Stimulated activated CD8-positive, alpha-beta memory T cell treated with anti-CD3 and anti-CD28 coated beads, Interleukin-2, amount 100 ng/mL, for 1 hour (primary cell): ENCODE results near the gene POLE.
A peak's percentile ranks its signal among the peaks of the same experiment; 100 is the strongest.

Source experiments
- DNase-seq, 2 donors: peaks; one replicate each; pipeline ENCODE4 v3.0.0-alpha.2; 2020; ENCODE audit warnings: low read depth in 2 of 2

The POLE gene, protein sequence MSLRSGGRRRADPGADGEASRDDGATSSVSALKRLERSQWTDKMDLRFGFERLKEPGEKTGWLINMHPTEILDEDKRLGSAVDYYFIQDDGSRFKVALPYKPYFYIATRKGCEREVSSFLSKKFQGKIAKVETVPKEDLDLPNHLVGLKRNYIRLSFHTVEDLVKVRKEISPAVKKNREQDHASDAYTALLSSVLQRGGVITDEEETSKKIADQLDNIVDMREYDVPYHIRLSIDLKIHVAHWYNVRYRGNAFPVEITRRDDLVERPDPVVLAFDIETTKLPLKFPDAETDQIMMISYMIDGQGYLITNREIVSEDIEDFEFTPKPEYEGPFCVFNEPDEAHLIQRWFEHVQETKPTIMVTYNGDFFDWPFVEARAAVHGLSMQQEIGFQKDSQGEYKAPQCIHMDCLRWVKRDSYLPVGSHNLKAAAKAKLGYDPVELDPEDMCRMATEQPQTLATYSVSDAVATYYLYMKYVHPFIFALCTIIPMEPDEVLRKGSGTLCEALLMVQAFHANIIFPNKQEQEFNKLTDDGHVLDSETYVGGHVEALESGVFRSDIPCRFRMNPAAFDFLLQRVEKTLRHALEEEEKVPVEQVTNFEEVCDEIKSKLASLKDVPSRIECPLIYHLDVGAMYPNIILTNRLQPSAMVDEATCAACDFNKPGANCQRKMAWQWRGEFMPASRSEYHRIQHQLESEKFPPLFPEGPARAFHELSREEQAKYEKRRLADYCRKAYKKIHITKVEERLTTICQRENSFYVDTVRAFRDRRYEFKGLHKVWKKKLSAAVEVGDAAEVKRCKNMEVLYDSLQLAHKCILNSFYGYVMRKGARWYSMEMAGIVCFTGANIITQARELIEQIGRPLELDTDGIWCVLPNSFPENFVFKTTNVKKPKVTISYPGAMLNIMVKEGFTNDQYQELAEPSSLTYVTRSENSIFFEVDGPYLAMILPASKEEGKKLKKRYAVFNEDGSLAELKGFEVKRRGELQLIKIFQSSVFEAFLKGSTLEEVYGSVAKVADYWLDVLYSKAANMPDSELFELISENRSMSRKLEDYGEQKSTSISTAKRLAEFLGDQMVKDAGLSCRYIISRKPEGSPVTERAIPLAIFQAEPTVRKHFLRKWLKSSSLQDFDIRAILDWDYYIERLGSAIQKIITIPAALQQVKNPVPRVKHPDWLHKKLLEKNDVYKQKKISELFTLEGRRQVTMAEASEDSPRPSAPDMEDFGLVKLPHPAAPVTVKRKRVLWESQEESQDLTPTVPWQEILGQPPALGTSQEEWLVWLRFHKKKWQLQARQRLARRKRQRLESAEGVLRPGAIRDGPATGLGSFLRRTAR (N-terminal part only)

DNA sequence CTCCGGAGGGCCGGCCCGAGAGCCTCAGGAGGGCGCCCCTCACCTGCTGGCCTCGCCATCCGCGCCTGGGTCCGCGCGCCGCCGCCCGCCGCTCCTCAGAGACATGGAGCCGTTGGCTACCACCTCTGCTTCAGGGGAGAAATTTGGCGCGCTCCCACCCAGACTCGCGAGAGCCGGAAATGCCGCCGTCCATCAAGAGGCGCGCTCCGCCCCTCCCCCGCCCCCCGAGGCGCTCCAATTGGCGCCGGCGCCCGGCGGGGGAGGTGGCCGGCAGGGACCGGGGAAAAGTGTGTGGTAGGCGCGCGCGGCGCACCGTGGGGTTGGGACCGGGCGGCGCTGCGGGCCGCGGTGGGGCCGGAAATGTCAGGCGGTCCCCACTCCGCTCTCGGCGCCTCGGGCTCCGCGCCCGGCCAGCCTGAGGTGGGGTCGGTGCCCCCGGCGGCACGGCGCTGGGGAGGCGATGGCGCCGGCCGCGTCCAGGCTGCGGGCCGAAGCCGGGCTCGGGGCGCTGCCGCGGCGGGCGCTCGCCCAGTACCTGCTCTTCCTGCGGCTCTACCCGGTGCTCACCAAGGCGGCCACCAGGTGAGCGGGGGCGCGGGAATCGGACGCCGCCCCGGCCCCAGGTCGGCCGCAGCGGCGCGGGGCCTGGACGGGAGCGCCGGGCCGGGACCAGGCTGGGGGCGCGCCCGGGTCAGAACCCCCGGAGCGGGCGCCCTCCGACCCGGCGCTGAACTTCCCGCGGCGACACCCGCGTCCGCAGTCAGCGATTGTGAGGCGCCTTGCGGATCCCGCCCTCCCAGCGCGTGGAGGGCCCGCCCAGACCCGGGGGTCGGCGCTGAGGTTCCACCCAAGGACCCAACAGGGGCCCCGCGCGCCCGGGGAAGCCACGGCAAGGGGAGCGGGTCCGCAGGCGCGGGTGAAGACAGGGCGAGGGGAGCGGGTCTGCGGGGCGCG lies at the start of gene POLE, which contains the start of gene PXMP2:
Gene POLE, minus strand, starts transcription at position 132 of the 954 bp plus-strand sequence. Its CDS starts 27 bp downstream, at position 105.
Gene PXMP2, plus strand, starts transcription at position 377 of the 954 bp plus-strand sequence. Its CDS starts 84 bp downstream, at position 461.
- DNase-seq = peak; percentile 89 to 90

DNA sequence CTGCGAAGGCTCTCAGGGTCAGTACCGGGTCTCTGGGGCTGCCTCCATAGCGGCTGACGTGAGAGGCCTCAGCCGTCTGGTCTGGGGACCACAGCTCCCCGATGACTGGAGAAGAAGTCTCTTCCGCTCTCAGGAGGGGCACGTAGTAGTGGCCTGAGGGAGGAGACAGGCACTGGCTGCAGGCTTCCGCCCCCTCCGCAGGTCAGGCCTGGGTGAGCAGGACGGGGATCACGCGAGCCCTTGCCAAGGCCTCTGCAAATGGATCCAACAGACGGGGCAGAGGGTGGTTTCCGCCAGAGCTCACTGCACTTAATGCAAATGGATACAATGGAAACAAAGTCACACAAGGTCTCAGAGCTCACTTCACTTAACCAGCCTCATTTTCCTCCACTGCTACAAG lies 49.8 kb upstream of the POLE start:
- DNase-seq = no peak

DNA sequence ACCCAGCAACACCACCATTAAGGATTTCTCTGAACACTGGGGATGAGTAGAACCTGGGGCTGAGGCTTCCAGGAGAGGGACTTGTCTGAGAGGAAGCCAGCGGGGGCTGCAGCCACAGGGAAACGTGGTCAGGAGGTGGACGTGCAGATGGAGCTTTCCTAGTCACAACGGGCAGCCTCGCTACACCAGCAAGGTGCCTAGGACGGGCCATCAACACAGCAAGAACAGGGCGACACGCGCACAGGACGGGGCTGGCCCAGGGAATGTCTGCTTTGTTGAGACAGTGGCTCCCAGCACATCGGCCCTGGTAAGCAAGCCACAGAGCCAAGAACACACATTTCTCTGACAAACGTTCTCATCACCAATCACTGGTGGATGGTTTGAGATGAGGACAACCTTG lies 49.2 kb upstream of the POLE start:
- DNase-seq = no peak

DNA sequence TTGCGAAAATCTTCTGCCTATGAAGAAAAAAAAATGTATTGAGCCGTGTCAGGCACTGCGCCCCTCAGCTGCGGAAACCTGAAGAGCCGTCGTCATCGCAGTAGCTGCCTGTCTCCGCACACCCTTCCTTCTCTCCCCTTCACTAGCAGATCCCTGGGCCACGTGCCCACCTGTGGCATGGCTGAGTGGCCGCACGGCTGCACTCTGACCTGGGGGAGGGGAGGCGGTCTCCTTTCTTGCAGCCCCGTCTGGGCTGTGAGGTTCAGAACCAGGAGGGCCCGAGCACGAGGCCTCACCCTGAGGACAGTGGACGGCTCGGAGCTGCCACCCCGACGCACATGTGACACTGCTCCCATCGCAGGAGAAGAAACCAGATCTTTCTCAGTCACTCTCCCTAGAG lies 48.4 kb upstream of the POLE start:
- DNase-seq = no peak

DNA sequence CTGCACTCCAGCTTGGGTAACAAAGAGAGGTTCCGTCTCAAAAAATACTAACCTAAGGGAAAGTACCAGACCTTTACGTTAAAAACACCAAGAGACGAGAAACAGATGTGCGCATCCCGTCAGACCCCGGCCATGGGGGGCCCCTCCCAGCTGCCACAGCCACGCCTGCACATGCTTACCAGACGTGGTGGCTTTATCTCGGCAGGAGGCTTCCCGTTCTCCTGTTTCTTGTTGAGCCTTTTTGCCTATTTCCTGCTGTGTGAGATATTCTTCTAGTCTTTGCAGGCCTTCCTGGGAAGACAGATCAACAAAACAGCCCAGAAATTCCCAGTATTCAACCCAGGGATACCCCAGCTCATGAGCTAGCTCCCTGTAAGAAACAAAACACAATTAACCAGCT lies 47.1 kb upstream of the POLE start:
- no peak for DNase-seq

DNA sequence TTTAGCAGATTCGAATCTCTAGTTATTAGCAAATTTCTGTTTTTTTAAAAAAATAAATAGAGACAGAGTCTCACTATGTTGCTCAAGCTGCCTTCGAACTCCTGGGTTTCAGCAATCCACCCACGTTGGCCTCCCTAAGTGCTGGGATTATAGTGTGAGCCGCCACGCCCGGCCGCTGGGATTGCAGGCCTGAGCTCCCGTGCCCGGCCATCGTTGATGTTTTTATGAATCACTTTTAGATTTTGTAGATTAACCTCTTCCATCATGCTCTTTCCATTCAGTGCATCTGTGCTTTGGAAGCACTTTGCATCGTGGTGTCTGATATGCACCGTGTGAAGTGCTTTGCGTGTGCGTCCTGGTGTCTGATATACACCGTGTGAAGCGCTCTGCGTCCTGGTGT lies 44.4 kb upstream of the POLE start:
- no peak for DNase-seq

DNA sequence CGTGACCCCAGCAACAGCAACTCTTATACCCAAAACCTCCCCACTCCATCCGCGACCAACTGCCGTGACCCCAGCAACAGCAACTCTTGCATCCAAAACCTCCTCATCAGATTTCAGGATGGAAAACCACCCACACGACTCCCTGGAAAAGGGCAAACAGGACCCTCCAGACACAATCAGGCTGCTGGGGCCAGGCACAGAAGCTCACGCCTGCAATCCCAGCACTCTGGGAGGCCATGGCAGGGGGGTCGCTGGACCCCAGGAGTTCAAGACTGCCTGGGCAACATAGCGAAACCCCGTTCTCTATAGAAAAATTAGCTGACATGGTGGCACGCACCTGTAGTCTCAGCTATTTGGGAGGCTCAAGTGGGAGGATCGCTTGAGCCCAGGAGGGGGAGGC lies 43.2 kb upstream of the POLE start:
- DNase-seq = no peak

DNA sequence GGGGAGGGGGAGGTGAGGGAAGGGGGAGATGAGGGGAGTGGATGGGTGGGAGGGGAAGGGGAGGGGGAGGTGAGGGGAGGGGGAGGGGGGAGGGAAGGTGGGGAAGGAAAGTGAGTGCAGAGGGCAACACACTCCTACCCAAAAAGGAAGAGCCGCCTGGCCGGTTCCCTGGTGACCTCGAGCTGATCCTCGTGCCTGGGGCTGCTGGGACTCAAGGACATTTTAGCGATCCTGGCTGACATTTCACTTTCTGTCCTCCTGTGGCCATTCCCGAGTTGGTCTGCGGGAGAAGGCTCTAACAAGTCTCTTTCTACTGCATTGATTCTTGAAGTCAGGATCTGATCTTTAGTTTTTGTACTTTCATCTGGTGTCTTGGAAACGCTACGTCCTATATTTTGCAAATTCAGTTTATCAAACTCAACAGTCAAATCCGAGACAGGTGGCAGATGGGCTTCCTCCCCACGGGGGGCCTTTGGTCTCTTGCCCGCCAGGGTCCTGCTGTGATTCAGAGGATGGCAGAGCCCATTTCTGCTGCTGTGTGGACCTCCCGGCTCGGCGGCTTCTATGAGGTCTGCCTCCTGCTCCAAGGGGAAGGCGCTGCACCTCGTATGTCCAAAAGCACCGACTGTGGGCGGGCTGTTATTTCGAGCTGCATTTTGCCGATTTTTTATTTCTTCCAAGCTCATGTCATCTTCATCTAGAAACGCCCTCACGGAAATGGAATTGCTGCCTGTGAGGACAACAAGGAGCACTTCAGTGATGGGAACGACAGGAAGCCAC lies 42.6 kb upstream of the POLE start:
- DNase-seq = no peak

DNA sequence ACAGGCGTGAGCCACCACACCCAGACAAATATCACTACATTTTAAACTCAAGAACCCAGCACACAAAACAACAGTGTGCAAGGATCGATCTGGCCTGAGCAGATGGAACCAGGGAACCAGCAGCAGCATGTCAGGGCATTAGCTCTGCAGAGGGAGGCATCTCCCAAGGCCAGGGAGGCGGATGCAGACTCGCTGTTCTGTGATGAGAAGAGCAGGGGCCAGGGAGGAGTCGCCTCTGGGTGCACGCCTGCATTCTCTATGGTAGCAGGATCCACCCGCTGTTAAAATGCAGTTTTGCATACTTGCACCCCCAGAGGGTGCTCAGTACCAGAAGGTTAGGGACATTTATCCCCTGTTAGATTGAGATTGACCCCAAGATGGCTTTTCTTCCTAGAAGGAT lies 41.4 kb upstream of the POLE start:
- no peak for DNase-seq

DNA sequence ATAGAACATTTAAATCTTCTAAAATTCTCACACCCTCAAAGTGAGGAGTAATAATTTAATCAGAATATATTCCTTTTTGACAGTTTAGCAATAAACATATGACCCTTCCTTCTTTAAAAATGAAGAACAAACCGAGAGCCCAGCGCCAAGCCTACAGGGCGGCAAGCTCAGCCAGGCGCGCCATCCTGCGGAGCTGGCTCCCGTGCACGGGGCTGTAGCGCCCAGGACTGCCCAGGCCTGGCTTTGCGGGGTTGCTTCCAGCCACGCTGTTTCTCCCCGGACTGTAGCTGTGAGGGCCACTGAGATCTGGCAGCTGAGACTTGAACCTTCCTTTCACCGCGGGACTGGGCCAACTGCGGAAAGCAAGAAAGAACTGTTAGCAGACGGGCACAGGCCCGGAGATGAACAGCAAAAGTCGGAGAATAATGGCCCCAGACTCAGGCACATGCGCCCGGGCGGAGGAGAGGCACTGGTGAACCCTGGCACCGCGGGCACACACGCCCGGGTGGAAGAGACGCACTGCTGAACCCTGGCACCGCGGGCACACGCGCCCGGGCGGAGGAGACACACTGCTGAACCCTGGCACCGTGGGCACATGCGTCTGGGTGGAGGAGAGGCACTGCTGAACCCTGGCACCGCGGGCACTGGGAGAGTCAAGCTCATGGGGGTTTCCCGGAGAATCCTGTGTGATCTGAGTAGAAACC lies 40.1 kb upstream of the POLE start:
- DNase-seq = no peak

DNA sequence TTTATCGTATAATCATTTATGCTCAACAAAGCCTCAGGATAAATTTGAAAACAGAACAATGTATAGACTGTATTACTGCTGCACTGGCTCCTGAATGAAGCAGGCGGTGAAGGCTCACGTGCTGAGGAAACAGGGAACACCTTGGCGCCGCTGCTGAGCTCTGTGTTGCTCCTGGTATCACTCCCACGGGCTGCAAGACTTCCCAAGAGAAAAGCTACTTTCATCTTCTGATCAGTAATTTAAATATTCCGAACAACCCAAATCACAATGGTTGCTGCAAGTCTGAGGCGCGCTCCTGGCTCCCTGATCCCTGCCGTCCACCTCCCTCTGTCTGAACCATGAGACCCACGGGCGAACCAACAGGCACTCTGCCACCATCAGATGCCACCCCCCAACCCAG lies 39.2 kb upstream of the POLE start:
- DNase-seq = no peak

DNA sequence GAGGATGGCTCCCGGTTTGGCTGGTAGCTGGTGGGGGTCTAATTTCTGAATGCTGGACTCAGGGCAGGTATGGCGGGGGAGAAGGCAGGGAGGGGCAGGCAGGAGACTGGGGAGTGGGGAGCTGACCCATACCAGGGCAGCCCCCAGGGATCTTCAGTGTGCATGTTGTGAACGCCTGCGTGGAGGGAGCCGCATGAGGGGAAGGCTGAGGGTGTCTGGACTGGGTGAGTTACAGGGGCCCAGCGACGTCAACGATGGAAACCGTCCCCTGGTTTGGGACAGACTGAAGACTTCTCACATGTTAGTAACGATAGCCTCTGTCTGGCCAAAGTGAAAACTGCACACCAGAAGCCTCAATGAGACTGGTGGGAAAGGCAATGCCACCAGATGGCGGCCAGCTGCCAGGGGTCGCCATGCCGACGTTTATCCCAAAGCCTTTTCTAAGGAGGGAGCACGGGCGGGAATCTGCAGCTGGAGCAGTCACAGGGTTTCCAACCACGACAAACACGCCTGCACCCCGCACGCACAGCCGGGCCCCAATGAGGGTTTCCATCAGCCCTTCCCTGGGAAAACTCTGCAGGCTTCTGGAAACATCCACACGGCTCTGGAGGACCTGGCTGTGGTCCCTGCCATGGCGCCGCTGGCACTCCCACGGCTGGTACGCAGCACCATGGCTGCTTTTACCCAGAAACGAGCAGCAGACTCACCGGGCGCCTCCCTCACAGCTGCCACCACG lies 37.5 kb upstream of the POLE start:
- no peak for DNase-seq

DNA sequence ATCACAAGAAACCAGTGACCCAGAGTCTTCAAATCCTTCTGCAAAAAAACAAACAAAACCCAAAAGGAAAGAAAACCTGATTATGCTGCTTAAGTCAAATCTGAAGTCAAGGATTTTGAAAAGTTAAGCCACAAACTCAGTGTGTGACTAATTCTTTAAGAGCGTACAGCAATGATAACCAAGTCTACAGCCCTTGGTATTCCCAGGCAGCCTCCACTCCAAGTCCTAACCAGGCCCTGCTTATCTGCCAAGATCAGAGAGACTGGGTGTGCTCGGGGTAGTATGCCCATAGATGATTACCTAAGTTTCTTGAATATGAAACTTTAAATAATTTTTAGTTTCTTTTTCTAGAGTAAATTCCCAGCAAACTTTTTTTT lies 36.6 kb upstream of the POLE start:
- no peak for DNase-seq

DNA sequence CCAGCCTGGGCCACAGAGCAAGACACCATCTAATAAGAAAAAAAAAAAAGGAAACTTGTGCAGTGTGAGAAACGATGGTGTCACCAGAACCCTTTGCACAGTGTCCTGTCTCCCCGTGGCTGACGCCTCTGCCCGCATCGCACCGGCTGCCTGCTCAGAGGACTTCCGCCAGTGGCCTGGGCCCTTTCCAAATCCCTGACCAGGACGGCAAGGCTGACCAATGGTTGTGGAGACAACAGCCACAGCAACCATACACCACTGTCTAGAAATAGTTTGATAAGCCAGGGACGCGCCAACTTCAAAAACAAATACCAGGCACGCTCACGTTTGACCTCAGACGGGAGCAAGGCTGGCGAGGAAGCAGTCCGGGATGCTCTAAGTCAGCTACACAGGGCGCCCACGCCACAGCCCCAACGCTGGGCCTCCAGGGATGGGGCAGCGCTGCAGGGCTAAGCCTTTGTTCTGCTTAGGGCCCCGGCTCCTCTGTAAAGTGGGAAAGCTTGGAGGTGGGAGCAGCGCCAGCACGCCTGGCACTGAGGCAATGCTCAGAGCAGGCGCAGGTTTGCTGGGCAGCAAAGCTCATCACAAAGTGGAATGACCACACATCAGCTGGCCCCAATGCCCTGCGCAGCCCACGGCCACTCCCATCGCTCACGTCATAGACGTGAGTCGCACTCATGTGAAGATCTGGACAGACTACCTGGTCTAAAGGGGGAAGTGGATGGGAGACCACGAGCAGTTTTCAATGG lies 36.0 kb upstream of the POLE start:
- no peak for DNase-seq

DNA sequence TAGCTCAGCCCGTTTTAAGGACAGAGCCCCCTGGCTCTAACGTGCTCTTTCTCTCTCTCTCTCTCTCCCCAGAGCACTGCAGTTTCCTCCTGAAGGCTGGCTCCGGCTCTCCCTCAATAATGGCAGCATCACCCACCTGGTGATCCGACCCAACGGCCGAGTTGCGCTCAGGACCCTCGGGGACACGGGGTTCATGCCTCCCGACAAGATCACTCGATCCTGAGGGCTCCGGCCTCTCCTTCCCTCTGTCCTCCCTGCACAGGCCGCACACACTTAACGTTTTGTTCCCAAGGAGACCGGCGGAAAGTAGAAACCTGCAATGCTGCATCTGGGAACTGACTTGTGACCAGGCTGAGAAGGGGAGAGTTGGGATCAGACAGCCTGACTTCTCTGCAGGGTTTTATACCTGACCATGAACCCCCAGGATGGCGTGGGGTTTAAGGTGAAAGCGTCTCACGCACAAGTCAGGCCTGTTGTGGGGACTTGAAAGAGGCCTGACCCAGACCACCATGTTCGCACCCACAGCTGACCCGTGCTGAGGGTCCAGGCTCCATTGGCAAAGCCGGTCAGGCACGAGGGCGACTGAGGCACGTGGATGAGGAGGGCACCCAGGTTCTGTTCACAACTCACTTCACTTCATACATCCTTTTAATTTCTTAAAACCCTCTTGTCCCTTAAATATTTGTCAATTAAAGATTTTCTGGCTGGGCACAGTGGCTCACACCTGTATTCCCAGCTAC lies 33.6 kb upstream of the POLE start:
- no peak for DNase-seq

DNA sequence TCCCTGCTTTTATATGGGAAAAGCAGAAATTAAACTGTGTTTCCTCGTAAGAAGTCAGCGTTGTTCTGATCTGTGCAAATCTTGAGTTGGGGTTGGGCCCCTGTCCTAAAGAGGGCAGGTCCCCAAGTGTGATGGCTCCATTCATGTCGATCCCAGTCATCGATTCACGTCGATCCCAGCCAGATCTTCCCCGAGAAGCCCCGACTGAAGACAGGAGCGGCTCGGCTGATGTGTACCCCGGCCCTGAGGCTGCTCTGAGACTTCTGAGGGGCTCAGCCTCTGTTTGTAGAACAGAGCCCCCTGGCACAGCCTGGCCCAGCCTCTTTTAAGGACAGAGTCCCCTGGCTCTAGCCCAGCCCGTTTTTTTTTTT lies 32.8 kb upstream of the POLE start:
- no peak for DNase-seq
